SJSA1 (cell line): ENCODE measurements around the gene MPP4. TPM values are rescaled to one million over a fixed set of nuclear protein-coding genes. Genes with fewer than 3 reads are reported as not detected.
"Not testable (repeated sequence)": the region's sequence is repeated elsewhere in the genome, so short reads cannot be mapped to it uniquely, and the experiment has no call there.

Experiments used
- DNase-seq, 2 experiments: peaks; one replicate each; pipeline ENCODE4 v3.0.0-alpha.2; 2015 to 2020; ENCODE audit warnings: low spot score in 2 of 2, low read depth in 1 of 2
- H3K27ac ChIP-seq: fragments of 250-450 bp; sonication (Bioruptor Pico); 2 replicates; pipeline ENCODE4 v1.5.1; 2020; ENCODE audit warnings: mild to moderate bottlenecking, moderate library complexity
- H3K27me3 ChIP-seq: fragments of 250-450 bp; sonication (Bioruptor Pico); replicated peaks from 2 replicates; pipeline ENCODE4 v1.5.1; 2020; ENCODE audit warnings: mild to moderate bottlenecking, moderate library complexity
- H3K36me3 ChIP-seq: fragments of 250-450 bp; sonication (Bioruptor Pico); 2 replicates; pipeline ENCODE4 v1.5.1; 2020; ENCODE audit warnings: mild to moderate bottlenecking
- H3K4me1 ChIP-seq: fragments of 250-450 bp; sonication (Bioruptor Pico); replicated peaks from 2 replicates; pipeline ENCODE4 v1.6.1; 2021; ENCODE audit warnings: mild to moderate bottlenecking
- H3K4me3 ChIP-seq: fragments of 250-450 bp; sonication (Bioruptor Pico); 2 replicates; pipeline ENCODE4 v1.5.1; 2020; ENCODE audit warnings: mild to moderate bottlenecking
- H3K9me3 ChIP-seq: fragments of 250-450 bp; sonication (Bioruptor Pico); replicated peaks from 2 replicates; pipeline ENCODE4 v1.5.1; 2020; ENCODE audit warnings: mild to moderate bottlenecking
- total RNA-seq: library from RNA; depleted of rRNA; stranded (reverse); fragments of >200 nt; shearing (Covaris generic); gene quantifications from 2 replicates; pipeline ENCODE4 v1.2.3, GENCODE V29; 2014

MPP4 gene
- total RNA-seq, 1 experiment from 2014 or later = 5.3 TPM

- no peak overlapping the region for H3K27ac ChIP-seq
- DNase-seq = no peak
- H3K4me1 ChIP-seq = peaks cover 34% of the 10 kb centered on the region
- H3K9me3 ChIP-seq = no peaks in the 10 kb centered on the region
- H3K36me3 ChIP-seq = peaks cover 46% of the 10 kb centered on the region
- no peaks in the 10 kb centered on the region for H3K27me3 ChIP-seq
- H3K4me3 ChIP-seq = no peak overlapping the region
These were observed 3.2 kb upstream of the MPP4 start for GRCh38 chr2:201701646-201702045.

- no peak for DNase-seq
- Histone ChIP-seq H3K4me3 (no peak overlapping the region), H3K27me3 (no peaks in the 10 kb centered on the region), H3K4me1 (peaks cover 46% of the 10 kb centered on the region), H3K27ac (peak overlapping the region; percentile 78), H3K36me3 (peaks cover 33% of the 10 kb centered on the region), H3K9me3 (no peaks in the 10 kb centered on the region)
These were observed 972 bp upstream of the MPP4 start for GRCh38 chr2:201699416-201699815.

GRCh38 chr2:201697899-201698298, 545 bp downstream of the MPP4 start:
- H3K36me3 ChIP-seq = peaks cover 18% of the 10 kb centered on the region
- no peaks in the 10 kb centered on the region for H3K27me3 ChIP-seq
- H3K4me3 ChIP-seq = no peak overlapping the region
- H3K9me3 ChIP-seq = no peaks in the 10 kb centered on the region
- H3K4me1 ChIP-seq = peaks cover 46% of the 10 kb centered on the region
- peak overlapping the region; percentile 78 for H3K27ac ChIP-seq
- peak; percentile 66 to 72 for DNase-seq

- H3K36me3 ChIP-seq = peaks cover 7% of the 10 kb centered on the region
- peak; percentile 49 to 66 for DNase-seq
- no peaks in the 10 kb centered on the region for H3K9me3 ChIP-seq
- peak overlapping the region; percentile 78 for H3K27ac ChIP-seq
- H3K4me1 ChIP-seq = peaks cover 46% of the 10 kb centered on the region
- no peak overlapping the region for H3K4me3 ChIP-seq
- no peaks in the 10 kb centered on the region for H3K27me3 ChIP-seq
These were observed 2.2 kb downstream of the MPP4 start for GRCh38 chr2:201696151-201696659.

- Histone ChIP-seq H3K27ac (no peak overlapping the region), H3K4me1 (no peaks in the 10 kb centered on the region), H3K27me3 (no peaks in the 10 kb centered on the region), H3K4me3 (no peak overlapping the region), H3K36me3 (peaks cover 16% of the 10 kb centered on the region), H3K9me3 (no peaks in the 10 kb centered on the region; the same call in 1 of the 2 replicates)
- no peak for DNase-seq
These were observed 13.3 kb downstream of the MPP4 start for GRCh38 chr2:201685156-201685555.

- no peak overlapping the region for H3K4me3 ChIP-seq
- no peak overlapping the region for H3K27ac ChIP-seq
- no peaks in the 10 kb centered on the region for H3K4me1 ChIP-seq
- no peaks in the 10 kb centered on the region; the same call in 1 of the 2 replicates for H3K9me3 ChIP-seq
- DNase-seq = peak; percentile 21 to 54
- peaks cover 20% of the 10 kb centered on the region for H3K36me3 ChIP-seq
- H3K27me3 ChIP-seq = no peaks in the 10 kb centered on the region
These were observed 17.7 kb downstream of the MPP4 start for GRCh38 chr2:201680743-201681142.

- no peaks in the 10 kb centered on the region; the same call in 1 of the 2 replicates for H3K9me3 ChIP-seq
- H3K27ac ChIP-seq = no peak overlapping the region
- DNase-seq = no peak
- no peak overlapping the region for H3K4me3 ChIP-seq
- H3K4me1 ChIP-seq = no peaks in the 10 kb centered on the region
- no peaks in the 10 kb centered on the region for H3K27me3 ChIP-seq
- H3K36me3 ChIP-seq = peaks cover 17% of the 10 kb centered on the region
These were observed 20.0 kb downstream of the MPP4 start for GRCh38 chr2:201678401-201678800.

- peaks cover 6% of the 10 kb centered on the region; the same call in 1 of the 2 replicates for H3K36me3 ChIP-seq
- no peak overlapping the region for H3K4me3 ChIP-seq
- no peaks in the 10 kb centered on the region; the same call in 1 of the 2 replicates for H3K9me3 ChIP-seq
- H3K4me1 ChIP-seq = no peaks in the 10 kb centered on the region
- H3K27me3 ChIP-seq = no peaks in the 10 kb centered on the region
- no peak for DNase-seq
- H3K27ac ChIP-seq = no peak overlapping the region
These were observed 23.0 kb downstream of the MPP4 start for GRCh38 chr2:201675454-201675853.

GRCh38 chr2:201674794-201675193, 23.6 kb downstream of the MPP4 start:
- Histone ChIP-seq H3K27me3 (no peaks in the 10 kb centered on the region), H3K27ac (no peak overlapping the region), H3K36me3 (peaks cover under 1% of the 10 kb centered on the region; the same call in 1 of the 2 replicates), H3K4me3 (no peak overlapping the region), H3K4me1 (no peaks in the 10 kb centered on the region), H3K9me3 (no peaks in the 10 kb centered on the region)
- DNase-seq = no peak

- H3K4me1 ChIP-seq = no peaks in the 10 kb centered on the region
- no peak for DNase-seq
- H3K9me3 ChIP-seq = no peaks in the 10 kb centered on the region
- H3K4me3 ChIP-seq = no peak overlapping the region
- no peaks in the 10 kb centered on the region for H3K27me3 ChIP-seq
- H3K27ac ChIP-seq = no peak overlapping the region
- no peaks in the 10 kb centered on the region for H3K36me3 ChIP-seq
These were observed 24.1 kb downstream of the MPP4 start for GRCh38 chr2:201674298-201674697.

GRCh38 chr2:201673546-201673945, 24.9 kb downstream of the MPP4 start:
- H3K4me3 ChIP-seq = no peak overlapping the region

GRCh38 chr2:201671205-201671604, 27.2 kb downstream of the MPP4 start:
- not testable (repeated sequence) for H3K36me3 ChIP-seq, H3K4me1 ChIP-seq, DNase-seq, H3K4me3 ChIP-seq, H3K27me3 ChIP-seq, H3K27ac ChIP-seq, H3K9me3 ChIP-seq

More at GRCh38 chr2:201673546-201673945, 24.9 kb downstream of the MPP4 start:
- no peaks in the 10 kb centered on the region for H3K9me3 ChIP-seq
- H3K27me3 ChIP-seq = no peaks in the 10 kb centered on the region
- H3K4me1 ChIP-seq = 0 out of 2 replicates have a peak, but pooled peaks cover 3% of the 10 kb centered on the region
- DNase-seq = no peak
- H3K36me3 ChIP-seq = no peaks in the 10 kb centered on the region
- no peak overlapping the region for H3K27ac ChIP-seq

- H3K4me3 ChIP-seq = no peak overlapping the region
- no peak for DNase-seq
- H3K27ac ChIP-seq = no peak overlapping the region
- no peaks in the 10 kb centered on the region for H3K36me3 ChIP-seq
- no peaks in the 10 kb centered on the region for H3K27me3 ChIP-seq
- 0 out of 2 replicates have a peak, but pooled peaks cover 3% of the 10 kb centered on the region for H3K4me1 ChIP-seq
- H3K9me3 ChIP-seq = no peaks in the 10 kb centered on the region
These were observed 28.6 kb downstream of the MPP4 start for GRCh38 chr2:201669865-201670264.

GRCh38 chr2:201668402-201668910, 30.0 kb downstream of the MPP4 start:
- 0 out of 2 replicates have a peak, but pooled peaks cover 3% of the 10 kb centered on the region for H3K4me1 ChIP-seq
- no peaks in the 10 kb centered on the region for H3K9me3 ChIP-seq
- no peaks in the 10 kb centered on the region for H3K27me3 ChIP-seq
- no peak overlapping the region for H3K27ac ChIP-seq
- DNase-seq = no peak
- no peak overlapping the region for H3K4me3 ChIP-seq
- no peaks in the 10 kb centered on the region for H3K36me3 ChIP-seq
